Activated B cell treated with CpG ODN at 0.5 μM for 24 hours (primary cell): ENCODE data around the gene STXBP3. TPM values are rescaled to one million over a fixed set of nuclear protein-coding genes. Genes with fewer than 3 reads are reported as not detected.

Experiments
- ATAC-seq: fragments of 200-7000 bp; cut with Tn5 transposase; one replicate; pipeline ENCODE4 v1.10.0; 2021; ENCODE audit warnings: low read depth, mild to moderate bottlenecking, moderate library complexity
- CTCF ChIA-PET: fragments of 350-600 bp; sonication (Branson Sonifier 250); formaldehyde crosslinking; loops from one replicate; lab custom pipeline; 2021; ENCODE audit warnings: antibody characterized with exemption; lab: Charles Lee
- POLR2A ChIA-PET: fragments of 350-600 bp; sonication (Branson Sonifier 250); formaldehyde crosslinking; loops from one replicate; lab custom pipeline; 2021; ENCODE audit warnings: antibody characterized with exemption; lab: Charles Lee
- DNase-seq: peaks from one replicate; pipeline ENCODE4 v3.0.0; 2022
- H3K27ac Mint-ChIP-seq: one replicate; pipeline ENCODE4 v1.8.0; 2020; ENCODE audit warnings: mixed read lengths
- H3K27me3 Mint-ChIP-seq: one replicate; pipeline ENCODE4 v1.8.0; 2021; ENCODE audit warnings: mixed read lengths
- H3K36me3 Mint-ChIP-seq: one replicate; pipeline ENCODE4 v1.8.0; 2021; ENCODE audit warnings: low read depth, mixed read lengths
- H3K4me1 Mint-ChIP-seq: one replicate; pipeline ENCODE4 v1.8.0; 2021; ENCODE audit warnings: mixed read lengths
- H3K4me3 Mint-ChIP-seq: one replicate; pipeline ENCODE4 v1.8.0; 2020; ENCODE audit warnings: mild to moderate bottlenecking, mixed read lengths
- H3K9me3 Mint-ChIP-seq: one replicate; pipeline ENCODE4 v1.8.0; 2020; ENCODE audit warnings: mixed read lengths
- CTCF ChIP-seq: fragments of 200-600 bp; IDR thresholded peaks from one replicate; pipeline ENCODE4 v1.8.0; 2022; ENCODE audit warnings: antibody characterized with exemption, mild to moderate bottlenecking
- intact Hi-C: fragments of 100-400 bp; cut with micrococcal nuclease; formaldehyde crosslinking; loops from one replicate; pipeline ENCODE4 v1.15.1; 2024
- total RNA-seq: library from RNA; stranded (reverse); gene quantifications from 2 replicates; pipeline ENCODE4 v1.2.3, GENCODE V29; 2022

STXBP3 gene
- total RNA-seq, 1 donor from 2014 or later = 46.4 TPM

- no peak overlapping the region for H3K4me3 Mint-ChIP-seq
- intact Hi-C loops = no loop called here
- no peak for TF ChIP-seq CTCF
- H3K36me3 Mint-ChIP-seq = no peaks in the 10 kb centered on the region
- DNase-seq (no peak), ATAC-seq (no peak)
- CTCF ChIA-PET = no interaction called here
- peaks cover 2% of the 10 kb centered on the region for H3K27me3 Mint-ChIP-seq
- H3K9me3 Mint-ChIP-seq = peaks cover 4% of the 10 kb centered on the region
- H3K27ac Mint-ChIP-seq = no peak overlapping the region
- POLR2A ChIA-PET = no interaction called here
- H3K4me1 Mint-ChIP-seq = no peaks in the 10 kb centered on the region
Observed at GRCh38 chr1:108842525-108843181, 96.2 kb downstream of the STXBP3 start.

GRCh38 chr1:108843390-108844137 lies 97.1 kb downstream of the STXBP3 start:
- Mint-ChIP-seq H3K36me3 (no peaks in the 10 kb centered on the region), H3K9me3 (peaks cover under 1% of the 10 kb centered on the region), H3K27me3 (peaks cover 2% of the 10 kb centered on the region), H3K4me1 (no peaks in the 10 kb centered on the region), H3K27ac (no peak overlapping the region), H3K4me3 (no peak overlapping the region)
- intact Hi-C loops = no loop called here
- ChIA-PET CTCF (no interaction called here), POLR2A (no interaction called here)
- no peak for TF ChIP-seq CTCF
- DNase-seq (no peak), ATAC-seq (no peak)

- no peak for TF ChIP-seq CTCF
- ChIA-PET CTCF (no interaction called here), POLR2A (no interaction called here)
- intact Hi-C loops = no loop called here
- Mint-ChIP-seq H3K27ac (no peak overlapping the region), H3K9me3 (no peaks in the 10 kb centered on the region), H3K4me3 (no peak overlapping the region), H3K27me3 (peaks cover 6% of the 10 kb centered on the region), H3K4me1 (no peaks in the 10 kb centered on the region), H3K36me3 (no peaks in the 10 kb centered on the region)
- no peak for ATAC-seq
- DNase-seq = no peak
Observed at GRCh38 chr1:108845446-108845845, 99.0 kb downstream of the STXBP3 start.

- no peaks in the 10 kb centered on the region for H3K36me3 Mint-ChIP-seq
- POLR2A ChIA-PET = no interaction called here
- TF ChIP-seq CTCF = no peak
- DNase-seq (no peak), ATAC-seq (no peak)
- no peak overlapping the region for H3K4me3 Mint-ChIP-seq
- intact Hi-C loops = no loop called here
- H3K9me3 Mint-ChIP-seq = no peaks in the 10 kb centered on the region
- H3K27me3 Mint-ChIP-seq = peaks cover 7% of the 10 kb centered on the region
- no peak overlapping the region for H3K27ac Mint-ChIP-seq
- CTCF ChIA-PET = no interaction called here
- no peaks in the 10 kb centered on the region for H3K4me1 Mint-ChIP-seq
Observed at GRCh38 chr1:108845991-108846390, 99.5 kb downstream of the STXBP3 start.

- Mint-ChIP-seq H3K27ac (no peak overlapping the region), H3K4me3 (no peak overlapping the region)
- CTCF ChIA-PET = no interaction called here
Observed at GRCh38 chr1:108847494-108847893, 101.0 kb downstream of the STXBP3 start.

More at GRCh38 chr1:108847494-108847893, 101.0 kb downstream of the STXBP3 start:
- Mint-ChIP-seq H3K27me3 (peaks cover 11% of the 10 kb centered on the region), H3K36me3 (no peaks in the 10 kb centered on the region), H3K4me1 (peaks cover 3% of the 10 kb centered on the region), H3K9me3 (no peaks in the 10 kb centered on the region)
- POLR2A ChIA-PET = no interaction called here
- DNase-seq (no peak), ATAC-seq (no peak)
- intact Hi-C loops = no loop called here
- no peak for TF ChIP-seq CTCF
